ENCODE data around the gene ANK2.

ANK2 gene

DNA sequence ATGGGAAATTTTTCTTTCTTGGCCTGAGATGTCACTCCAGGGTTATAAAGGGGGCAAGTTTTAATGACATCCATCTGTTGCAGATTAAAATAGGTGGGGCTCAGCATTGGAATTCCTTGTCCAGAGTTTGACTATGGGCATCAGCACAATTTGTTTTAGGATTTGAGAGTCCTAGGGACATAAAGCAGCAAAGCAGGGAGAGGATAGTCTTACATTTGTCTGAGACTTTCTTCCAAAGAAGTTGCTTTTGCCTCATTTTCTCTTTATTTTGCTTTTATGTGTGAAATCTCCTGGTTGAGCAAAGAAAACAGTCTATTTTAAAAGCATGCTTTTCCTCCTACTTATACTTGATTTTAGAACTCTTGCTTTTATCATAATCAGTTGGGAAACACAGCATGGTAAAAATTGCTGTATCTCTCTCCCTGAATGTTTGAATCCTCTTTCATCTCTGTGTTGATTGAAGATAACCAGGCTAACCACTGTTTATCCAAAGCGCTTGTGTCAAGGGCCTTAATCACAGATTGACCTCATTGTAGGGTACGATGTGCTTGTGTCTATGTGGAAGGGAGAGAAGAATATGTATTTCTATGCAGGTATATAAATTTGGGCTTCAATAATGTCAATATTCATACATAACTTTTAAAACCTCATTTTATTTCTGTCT, 121.5 kb downstream of the ANK2 start:
- H3K4me1 ChIP-seq (ENCODE audit: insufficient read depth, low read length, severe bottlenecking) = no peaks in the 10 kb centered on the region
- no peak overlapping the region for H3K9ac ChIP-seq (ENCODE audit: low read length)
- no peak overlapping the region for H3K4me3 ChIP-seq (ENCODE audit: low read depth, low read length, poor library complexity, severe bottlenecking)
- H3K79me2 ChIP-seq (ENCODE audit: insufficient read depth, low read length) = no peaks in the 10 kb centered on the region
- H3K9me2 ChIP-seq (ENCODE audit: low read depth, low read length) = no peaks in the 10 kb centered on the region
- H3K36me3 ChIP-seq (ENCODE audit: insufficient read depth, low read length) = no peaks in the 10 kb centered on the region
- H4K20me1 ChIP-seq (ENCODE audit: insufficient read depth, low read length) = no peaks in the 10 kb centered on the region
- no peak overlapping the region for H3K27ac ChIP-seq (ENCODE audit: low read depth, low read length, poor library complexity, severe bottlenecking)
- no peak overlapping the region for H2AFZ ChIP-seq (ENCODE audit: low read length)
- no peaks in the 10 kb centered on the region for H3K27me3 ChIP-seq (ENCODE audit: insufficient read depth, low read length)
- no peaks in the 10 kb centered on the region for H3F3A ChIP-seq (ENCODE audit: insufficient read depth, low read length)
- no peak overlapping the region for H3K4me2 ChIP-seq (ENCODE audit: low read length)
- TF ChIP-seq EZH2 (IDR thresholded peaks at IDR 0.05; ENCODE audit: borderline replicate concordance, low read length) = no peak
- TF ChIP-seq, protein P1, sequence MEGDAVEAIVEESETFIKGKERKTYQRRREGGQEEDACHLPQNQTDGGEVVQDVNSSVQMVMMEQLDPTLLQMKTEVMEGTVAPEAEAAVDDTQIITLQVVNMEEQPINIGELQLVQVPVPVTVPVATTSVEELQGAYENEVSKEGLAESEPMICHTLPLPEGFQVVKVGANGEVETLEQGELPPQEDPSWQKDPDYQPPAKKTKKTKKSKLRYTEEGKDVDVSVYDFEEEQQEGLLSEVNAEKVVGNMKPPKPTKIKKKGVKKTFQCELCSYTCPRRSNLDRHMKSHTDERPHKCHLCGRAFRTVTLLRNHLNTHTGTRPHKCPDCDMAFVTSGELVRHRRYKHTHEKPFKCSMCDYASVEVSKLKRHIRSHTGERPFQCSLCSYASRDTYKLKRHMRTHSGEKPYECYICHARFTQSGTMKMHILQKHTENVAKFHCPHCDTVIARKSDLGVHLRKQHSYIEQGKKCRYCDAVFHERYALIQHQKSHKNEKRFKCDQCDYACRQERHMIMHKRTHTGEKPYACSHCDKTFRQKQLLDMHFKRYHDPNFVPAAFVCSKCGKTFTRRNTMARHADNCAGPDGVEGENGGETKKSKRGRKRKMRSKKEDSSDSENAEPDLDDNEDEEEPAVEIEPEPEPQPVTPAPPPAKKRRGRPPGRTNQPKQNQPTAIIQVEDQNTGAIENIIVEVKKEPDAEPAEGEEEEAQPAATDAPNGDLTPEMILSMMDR (IDR thresholded peaks at IDR 0.05; ENCODE audit: low read length) = no peak
- H3K9me3 ChIP-seq (ENCODE audit: low read length) = no peaks in the 10 kb centered on the region

DNA sequence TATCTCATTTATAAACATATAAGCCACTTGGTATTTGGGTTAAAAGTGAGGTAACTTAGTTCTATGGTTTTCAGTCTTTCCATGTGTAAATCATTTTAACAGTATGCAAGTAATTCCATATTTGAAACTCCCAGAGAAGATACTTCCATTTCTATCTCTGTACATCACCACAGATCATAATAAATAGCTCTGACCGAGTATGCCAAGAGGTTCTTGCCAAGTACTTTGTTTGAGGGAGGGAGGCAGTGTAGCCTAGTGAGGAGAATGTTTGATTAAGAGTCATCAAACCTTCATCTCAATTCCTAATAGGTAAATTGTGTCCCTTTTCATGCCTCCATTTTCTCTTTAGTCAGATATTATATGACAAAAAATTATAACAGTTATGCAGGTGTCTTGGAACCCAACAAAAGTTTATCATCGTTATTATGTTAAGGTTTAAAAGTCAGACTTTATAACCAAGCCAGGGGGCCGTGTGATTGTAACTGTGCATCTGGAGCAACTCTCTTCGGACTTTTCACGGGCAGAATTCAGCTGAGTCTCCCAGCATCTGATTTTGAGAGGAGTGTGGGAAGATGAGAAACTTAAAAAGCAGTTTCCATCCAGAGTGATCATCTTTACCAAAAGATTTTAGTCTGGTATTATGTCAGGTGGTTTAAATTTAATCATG, 123.8 kb downstream of the ANK2 start:
- Histone ChIP-seq H3K4me1 (ENCODE audit: insufficient read depth, low read length, severe bottlenecking) (no peaks in the 10 kb centered on the region), H2AFZ (ENCODE audit: low read length) (no peak overlapping the region), H3K36me3 (ENCODE audit: insufficient read depth, low read length) (no peaks in the 10 kb centered on the region), H3K9me3 (ENCODE audit: low read length) (no peaks in the 10 kb centered on the region), H3K9me2 (ENCODE audit: low read depth, low read length) (no peaks in the 10 kb centered on the region), H4K20me1 (ENCODE audit: insufficient read depth, low read length) (no peaks in the 10 kb centered on the region), H3K27ac (ENCODE audit: low read depth, low read length, poor library complexity, severe bottlenecking) (no peak overlapping the region), H3K4me3 (ENCODE audit: low read depth, low read length, poor library complexity, severe bottlenecking) (no peak overlapping the region), H3K79me2 (ENCODE audit: insufficient read depth, low read length) (no peaks in the 10 kb centered on the region), H3F3A (ENCODE audit: insufficient read depth, low read length) (no peaks in the 10 kb centered on the region), H3K27me3 (ENCODE audit: insufficient read depth, low read length) (no peaks in the 10 kb centered on the region), H3K9ac (ENCODE audit: low read length) (no peak overlapping the region), H3K4me2 (ENCODE audit: low read length) (no peak overlapping the region)
- TF ChIP-seq EZH2 (IDR thresholded peaks at IDR 0.05; ENCODE audit: borderline replicate concordance, low read length) = no peak
- TF ChIP-seq, protein P1 (IDR thresholded peaks at IDR 0.05; ENCODE audit: low read length) = no peak

DNA sequence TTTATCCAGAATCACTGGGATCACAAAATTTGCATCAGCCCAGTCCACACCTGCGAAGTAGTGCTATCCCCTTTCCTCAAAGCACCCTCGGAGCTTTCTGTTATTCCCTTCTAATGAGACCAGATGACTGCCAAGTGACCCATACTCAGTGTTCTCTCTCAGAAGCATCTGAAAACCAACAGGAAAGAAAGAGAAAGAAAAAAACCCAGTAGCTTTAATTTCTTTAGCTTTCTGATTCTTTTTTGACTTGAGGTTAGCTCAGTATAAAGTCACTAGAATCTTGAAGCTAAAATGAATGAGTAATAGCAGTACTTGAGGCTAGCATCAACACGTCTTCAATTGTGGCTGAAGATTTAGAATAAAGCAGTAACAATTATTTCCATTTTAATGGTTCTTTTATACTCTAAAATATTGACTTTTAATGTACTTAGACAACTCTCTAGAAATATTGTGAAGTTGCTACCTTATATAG, 124.4 kb downstream of the ANK2 start:
- no peak overlapping the region for H3K4me3 ChIP-seq (ENCODE audit: low read depth, low read length, poor library complexity, severe bottlenecking)
- H3F3A ChIP-seq (ENCODE audit: insufficient read depth, low read length) = no peaks in the 10 kb centered on the region
- H3K27me3 ChIP-seq (ENCODE audit: insufficient read depth, low read length) = no peaks in the 10 kb centered on the region
- no peak overlapping the region for H3K9ac ChIP-seq (ENCODE audit: low read length)
- no peaks in the 10 kb centered on the region for H3K79me2 ChIP-seq (ENCODE audit: insufficient read depth, low read length)
- no peaks in the 10 kb centered on the region for H3K4me1 ChIP-seq (ENCODE audit: insufficient read depth, low read length, severe bottlenecking)
- no peaks in the 10 kb centered on the region for H3K36me3 ChIP-seq (ENCODE audit: insufficient read depth, low read length)
- no peak overlapping the region for H2AFZ ChIP-seq (ENCODE audit: low read length)
- no peak for TF ChIP-seq EZH2 (IDR thresholded peaks at IDR 0.05; ENCODE audit: borderline replicate concordance, low read length)
- TF ChIP-seq, protein P1 (IDR thresholded peaks at IDR 0.05; ENCODE audit: low read length) = no peak
- H3K9me2 ChIP-seq (ENCODE audit: low read depth, low read length) = no peaks in the 10 kb centered on the region
- H3K9me3 ChIP-seq (ENCODE audit: low read length) = no peaks in the 10 kb centered on the region
- no peak overlapping the region for H3K27ac ChIP-seq (ENCODE audit: low read depth, low read length, poor library complexity, severe bottlenecking)
- H3K4me2 ChIP-seq (ENCODE audit: low read length) = no peak overlapping the region
- no peaks in the 10 kb centered on the region for H4K20me1 ChIP-seq (ENCODE audit: insufficient read depth, low read length)

All from OCI-LY1 (cell line).